HG03558 (cell line): ENCODE data around the gene SYK.

Experiments
- ATAC-seq: cut with Tn5 transposase; IDR thresholded peaks from one replicate; pipeline ENCODE4 v1.9.1; 2021; ENCODE audit warnings: moderate number of reproducible peaks; ENCODE audit not compliant: unreplicated experiment; ENCODE audit errors: extremely low read depth

Gene SYK

DNA sequence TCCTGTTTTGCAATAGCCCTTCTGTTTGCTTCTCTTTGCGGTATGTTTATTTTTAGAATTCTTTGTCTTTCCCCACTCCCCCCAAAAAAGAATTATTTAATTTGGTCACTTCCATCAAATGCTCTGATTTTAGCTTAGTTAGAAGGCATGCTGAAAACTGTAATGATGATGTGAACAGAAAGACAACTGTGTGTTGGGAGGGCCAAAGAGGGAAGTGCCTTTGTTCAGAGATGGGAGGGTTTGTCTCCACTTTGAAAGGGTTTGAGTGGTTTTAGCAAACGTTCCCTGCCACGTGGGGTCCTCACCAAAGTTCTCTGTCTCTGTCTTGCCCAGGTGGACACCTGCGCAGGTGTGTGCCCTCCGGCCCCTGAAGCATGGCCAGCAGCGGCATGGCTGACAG is 41.9 kb downstream of the SYK start:
- ATAC-seq, result no peak

DNA sequence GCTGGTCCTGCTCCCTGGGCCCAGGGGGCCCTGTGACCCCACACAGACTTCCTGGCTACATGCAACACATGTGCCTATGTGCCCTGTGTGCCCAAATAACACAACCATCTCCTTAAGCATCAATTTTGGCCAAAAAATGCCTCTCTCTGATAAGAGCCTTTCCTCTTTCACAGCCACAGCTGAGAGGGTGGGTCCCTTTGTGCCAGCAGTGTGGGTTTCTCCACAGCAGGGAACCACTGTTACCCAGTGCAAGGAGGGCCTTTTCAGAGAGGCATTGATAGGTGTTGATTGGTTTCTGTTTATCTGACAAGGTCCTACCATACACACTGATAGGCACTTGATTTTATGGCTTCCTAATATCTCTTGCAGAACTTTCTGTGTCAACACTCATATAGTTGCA is 42.7 kb downstream of the SYK start:
- no peak for ATAC-seq

DNA sequence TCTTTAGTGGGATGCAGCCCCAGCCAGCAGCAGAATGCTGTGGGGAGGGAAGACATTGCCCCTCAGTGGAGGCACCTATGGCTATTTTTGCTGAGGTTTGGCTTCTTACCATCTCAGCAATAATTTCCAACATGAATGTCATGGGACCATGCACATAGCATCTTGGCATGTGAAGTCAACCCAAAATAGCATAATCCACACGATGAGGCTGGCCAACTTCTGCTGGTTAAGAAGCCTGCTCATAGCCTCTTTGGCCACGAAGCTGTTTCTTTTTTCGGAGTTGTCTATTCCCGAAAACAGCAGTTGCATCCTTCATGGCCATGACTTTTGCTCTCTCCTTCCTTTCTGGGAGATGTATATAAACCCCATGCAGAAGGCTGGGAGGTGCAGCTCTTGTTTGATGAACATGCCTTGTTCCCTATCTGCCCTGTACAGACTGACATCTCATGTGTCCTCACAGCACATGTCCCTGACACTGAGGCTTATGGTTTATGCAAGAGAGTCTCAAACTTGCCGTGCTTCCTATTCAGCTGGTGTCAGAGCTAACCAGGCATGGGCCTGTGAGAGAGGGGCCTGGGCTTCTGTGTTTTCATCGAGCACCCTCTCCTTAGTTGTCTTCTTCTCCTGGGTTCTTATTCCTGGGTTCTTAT is 45.3 kb downstream of the SYK start:
- ATAC-seq, result no peak

DNA sequence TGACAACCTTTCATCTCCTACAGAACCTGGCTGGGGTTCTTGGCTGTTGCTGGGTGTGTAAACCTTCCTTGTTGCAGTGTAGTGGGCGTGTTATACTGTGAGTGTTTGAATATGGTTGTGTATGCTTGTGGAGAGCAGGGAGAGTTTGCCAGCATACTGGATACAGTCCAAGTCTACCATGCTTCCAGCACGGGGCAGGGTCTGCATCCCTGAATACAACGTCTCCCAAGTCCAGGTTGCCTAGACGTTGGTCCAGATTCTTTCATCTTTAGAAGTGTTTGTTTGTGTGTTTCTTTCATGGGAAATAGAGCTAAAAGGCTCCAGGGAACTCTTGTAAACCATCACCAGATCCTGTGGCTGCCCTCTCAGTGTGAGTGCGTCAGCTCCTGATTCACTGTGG is 46.4 kb downstream of the SYK start:
- no peak for ATAC-seq

DNA sequence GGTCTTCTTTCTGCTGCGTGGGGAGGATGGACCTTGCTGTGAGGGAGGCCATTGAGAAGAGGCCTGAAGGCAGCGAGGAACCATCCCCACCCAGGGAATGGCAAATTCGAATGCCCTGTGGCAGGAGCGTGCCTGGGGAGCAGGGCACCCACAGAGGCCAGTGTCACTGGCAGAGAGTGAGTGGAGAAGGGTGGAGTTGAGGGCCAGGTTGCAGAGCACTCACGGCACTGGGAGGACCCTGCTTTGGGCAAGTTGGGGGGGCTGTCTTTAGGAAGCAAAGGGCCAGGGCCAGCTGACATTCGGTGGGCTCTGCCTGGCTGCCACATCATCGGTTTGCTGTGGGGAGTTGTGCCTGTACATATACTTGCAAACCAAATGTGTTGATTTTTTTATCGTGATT is 47.2 kb downstream of the SYK start:
- no peak for ATAC-seq

DNA sequence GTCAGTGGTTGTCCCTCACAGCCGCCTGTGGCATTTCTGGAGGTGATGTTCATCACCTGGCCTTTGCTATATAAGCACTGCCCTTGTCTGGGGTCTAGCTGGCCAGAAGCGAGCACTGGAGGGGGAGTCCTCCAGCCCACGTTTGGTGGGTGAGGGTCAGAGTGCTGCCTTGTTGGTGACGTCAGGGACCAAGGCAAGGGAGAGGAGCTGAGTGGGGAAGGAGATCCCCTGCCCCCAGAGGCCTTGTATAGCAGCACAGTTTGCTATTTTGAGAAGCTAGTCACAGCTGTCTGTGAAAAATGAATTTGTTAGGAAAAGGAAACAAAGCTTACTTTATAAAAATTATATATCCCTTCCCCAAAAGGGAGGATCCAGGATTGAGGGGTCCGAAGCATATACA is 49.8 kb downstream of the SYK start:
- no peak for ATAC-seq

DNA sequence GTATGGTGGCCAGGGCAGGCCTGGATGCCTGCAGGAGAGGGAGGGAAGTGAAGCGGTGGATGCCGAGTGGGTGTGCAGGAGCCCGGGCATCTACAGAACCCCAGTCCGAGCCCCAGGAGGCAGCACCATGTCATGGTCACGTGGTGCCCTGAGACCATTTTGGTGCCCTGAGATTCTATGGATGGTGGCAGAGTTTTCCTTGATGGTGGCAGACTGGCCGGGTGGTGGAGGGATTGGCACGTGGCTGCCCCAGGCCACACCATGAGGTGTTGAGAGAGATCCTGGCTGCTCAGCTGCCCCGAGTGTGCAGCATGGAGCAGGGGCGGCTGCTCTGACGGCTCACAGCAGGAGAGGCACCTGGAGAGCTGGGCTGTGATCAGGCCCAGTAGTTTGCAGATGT is 52.3 kb downstream of the SYK start:
- no peak for ATAC-seq

DNA sequence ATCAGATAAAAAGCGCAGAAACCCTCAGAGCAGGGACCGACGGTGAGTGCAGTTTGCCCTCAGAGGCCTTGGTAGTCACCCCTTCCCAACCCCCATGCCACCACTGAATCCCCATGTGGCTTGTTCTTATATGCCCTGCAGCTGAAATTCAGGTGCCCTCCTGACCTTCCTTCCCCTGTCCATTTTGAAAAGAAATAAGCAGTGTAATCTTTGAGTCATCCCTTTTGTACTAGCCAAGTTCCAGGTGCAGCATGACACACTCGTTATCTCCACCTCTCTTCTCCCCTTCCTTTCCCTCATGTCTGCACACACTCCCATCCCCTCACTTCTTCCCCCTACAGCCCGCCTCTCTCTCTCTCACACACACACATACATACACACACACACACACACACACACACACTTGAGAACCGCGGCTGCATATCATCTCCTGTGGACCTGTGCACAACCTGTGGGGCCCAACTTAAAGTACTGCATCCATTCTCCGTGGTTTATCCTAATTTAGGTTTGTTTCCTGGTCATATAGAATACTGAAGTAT is 53.1 kb downstream of the SYK start:
- no peak for ATAC-seq

DNA sequence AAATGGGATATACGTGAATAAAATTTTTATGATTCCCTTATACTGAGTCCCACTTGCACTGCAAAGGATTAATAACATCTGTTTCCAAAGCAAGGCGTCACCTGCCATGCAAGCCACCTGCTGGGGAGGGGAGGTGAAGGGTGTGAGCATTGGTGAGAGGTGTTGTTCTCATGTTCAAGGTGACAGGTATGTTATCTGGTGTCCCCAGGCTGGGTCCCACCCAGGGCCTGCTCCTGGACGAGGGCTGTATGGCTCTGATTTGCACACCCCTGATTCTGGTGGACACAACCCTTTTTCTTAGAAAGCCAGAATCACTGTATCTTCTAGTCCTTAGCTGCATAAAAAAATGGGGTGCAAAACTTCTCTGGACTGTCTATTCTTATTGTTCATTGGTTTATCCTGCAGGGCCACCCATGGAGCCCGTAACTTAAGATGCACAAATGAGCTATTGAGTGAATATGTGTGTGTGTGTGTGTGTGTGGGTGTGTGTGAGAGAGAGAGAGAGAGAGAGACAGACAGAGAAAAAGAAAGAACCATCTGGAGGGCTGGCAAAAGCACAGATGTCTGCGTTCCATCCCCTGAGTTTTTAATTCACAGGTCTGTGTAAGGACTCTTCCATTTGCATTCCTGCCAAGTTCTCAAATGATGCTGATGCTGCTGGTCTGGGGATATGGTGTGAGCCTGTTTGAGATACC is 53.7 kb downstream of the SYK start:
- no peak for ATAC-seq

DNA sequence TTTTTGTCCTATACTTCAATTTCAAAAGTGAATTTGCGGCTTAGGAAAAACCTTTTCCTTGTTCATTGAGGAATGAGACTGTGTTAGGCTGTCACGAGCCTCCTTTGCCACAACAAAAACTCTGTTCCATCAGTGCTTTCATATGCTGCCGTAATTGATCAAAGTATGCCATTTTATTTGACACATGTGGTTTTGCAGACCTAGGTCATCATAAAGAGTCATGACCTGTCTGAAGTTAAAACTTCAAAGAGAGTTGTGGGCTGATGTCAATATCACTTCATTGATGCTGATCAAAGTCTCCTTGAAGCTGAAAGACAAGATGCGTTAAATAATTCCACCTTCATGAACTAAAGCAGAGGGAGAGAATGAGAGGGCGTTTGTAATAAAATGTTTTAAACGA is 55.5 kb downstream of the SYK start:
- ATAC-seq, result no peak

DNA sequence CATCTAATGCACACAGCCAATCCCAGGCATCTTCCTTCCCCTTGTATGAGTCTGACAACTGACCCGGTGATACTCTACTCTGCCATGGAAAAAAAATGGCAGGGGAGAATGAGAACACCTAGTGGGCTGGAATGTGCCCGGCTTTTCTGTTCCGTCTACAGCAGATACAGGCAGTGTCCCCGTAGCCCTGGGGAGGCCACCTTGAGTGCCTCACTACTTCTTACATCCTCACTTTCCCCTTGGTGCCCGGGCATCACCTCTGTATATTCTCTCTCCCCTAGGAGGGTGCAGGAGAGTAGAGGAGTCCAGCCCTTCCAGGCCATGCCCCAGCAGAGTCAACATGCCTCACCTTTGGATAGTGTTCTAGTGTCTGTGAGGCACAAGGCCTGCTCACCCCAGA is 56.2 kb downstream of the SYK start:
- no peak for ATAC-seq

DNA sequence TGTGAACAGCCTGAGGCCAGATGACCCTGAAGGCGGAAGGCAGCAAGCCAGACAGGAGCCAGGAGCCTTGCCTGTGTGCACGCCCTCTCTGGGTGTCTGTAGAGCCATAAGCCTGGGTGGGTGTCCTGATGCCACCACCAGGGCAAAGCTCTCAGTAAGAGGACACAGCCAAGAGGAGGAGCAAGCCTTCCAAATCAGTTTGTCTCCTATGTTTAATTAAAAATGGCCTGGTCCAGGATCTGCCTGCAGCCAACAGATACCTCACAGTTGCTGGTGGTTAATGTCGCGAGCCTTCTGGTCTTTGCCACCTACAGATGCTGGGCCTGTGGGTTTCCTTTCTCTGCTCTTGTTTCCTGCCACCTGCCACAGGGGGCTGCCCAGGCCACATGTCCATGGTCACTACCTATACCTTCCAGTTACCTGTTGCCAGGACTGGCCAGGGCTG is 56.9 kb downstream of the SYK start:
- no peak for ATAC-seq

DNA sequence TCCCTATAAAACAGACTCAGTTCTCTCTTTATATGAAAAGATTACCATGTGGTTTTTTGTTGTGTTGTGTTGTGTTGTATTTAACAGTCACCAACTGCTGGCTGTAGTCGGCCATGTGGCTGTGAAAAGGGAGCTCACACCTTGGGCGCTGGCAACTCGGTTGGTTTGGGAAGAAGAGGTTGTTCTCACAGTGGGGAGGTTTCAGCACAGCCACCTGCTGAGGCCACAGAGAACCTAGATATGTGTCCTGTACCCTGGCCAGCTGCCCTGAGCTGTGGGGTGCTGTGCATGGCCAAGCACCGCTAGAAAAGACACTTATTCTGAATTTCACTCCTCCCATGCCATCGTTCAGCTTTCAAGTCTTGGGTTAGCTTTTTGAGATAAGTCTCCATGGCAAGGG is 58.8 kb downstream of the SYK start:
- no peak for ATAC-seq

DNA sequence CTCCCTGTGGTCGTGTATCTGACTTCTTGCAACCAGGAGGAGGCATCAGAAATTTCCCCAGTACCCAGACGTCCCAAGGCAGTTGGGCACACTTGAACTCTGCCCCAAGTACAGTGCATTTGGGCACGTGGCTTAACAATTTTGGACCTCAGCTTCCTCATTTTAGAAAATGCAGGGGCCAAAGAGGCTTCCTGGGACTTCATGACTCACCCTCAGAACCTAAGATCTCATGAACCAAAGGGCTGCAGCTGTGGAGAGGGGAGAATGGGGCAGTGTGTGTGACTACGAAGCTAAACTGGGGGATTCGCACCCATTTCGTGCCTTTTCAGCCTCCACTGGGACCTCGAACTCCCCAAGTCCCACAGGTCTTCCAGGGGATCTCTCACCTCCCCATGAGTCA is 59.2 kb downstream of the SYK start:
- no peak for ATAC-seq

DNA sequence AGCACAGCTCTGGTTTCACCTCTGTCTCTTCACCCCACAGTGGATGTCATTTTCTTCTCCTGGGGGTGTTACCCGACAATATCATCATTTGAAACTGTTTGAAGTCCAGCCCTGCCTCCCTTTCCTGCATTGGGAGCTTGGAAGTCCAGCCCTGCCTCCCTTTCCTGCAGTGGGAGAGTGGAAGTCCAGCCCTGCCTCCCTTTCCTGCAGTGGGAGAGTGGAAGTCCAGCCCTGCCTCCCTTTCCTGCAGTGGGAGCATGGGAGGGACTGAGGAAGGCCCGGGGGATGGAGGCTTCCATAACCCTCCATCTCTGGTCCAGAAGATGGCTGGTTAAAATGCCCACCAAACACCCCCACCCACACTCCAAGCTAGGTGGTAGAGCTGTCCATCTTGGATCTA is 59.8 kb downstream of the SYK start:
- no peak for ATAC-seq

DNA sequence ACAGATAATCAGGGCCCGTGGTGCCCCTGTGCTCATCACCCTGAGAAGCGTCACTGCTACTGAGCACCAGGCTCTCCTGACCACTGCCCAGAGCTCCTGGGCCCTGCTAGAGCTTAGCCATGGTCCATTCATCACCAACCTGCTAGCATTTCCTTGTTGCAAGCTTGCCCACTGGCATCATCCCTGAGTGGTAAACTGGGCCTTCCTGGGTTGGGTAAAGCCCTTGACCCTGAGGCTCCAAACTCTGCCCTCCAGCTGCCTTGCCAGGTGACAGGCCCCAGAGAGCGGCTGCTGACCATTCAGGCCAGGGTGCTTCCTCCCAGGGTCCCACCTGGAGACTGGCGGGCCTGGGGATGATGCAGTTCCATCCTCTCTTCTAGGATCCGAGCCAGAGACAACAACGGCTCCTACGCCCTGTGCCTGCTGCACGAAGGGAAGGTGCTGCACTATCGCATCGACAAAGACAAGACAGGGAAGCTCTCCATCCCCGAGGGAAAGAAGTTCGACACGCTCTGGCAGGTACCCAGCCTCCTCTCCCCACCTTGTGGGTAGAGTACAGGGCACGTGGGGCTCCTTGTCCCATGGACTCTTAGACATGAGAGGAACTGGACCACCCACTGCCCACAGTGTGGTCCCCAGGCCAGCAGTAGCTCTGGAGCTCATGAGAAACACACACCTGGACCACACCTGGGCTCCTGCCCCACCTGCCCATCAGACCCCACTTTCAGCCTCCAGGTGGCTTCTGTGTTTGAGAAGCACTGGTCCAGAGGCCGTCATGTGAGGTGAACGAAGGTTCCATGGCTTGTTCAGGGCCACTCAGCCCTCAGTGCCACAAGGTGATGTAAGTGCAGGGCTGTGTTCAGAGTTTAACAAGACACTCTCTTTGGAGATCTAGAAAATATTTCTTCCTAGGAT is 60.5 kb downstream of the SYK start:
- ATAC-seq, result no peak

DNA sequence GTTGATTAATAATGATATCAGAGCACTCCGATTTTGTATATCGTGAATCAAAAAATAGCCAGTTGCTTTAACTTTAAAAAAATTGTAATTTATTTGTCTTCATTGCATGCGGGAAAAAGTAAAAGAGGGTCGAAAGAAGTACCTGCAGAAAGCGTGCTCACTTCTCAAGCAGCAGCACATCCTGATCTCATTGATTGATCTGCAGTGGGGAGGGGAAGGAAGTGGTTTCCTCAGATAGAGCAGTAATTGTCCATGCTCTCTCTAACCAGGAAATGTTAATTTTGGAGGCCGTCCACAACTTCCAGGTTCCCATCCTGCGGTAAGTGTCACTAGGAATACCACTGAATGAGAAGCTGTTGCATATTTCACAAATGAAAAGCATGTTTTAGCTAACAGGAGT is 63.2 kb downstream of the SYK start:
- ATAC-seq, result no peak

DNA sequence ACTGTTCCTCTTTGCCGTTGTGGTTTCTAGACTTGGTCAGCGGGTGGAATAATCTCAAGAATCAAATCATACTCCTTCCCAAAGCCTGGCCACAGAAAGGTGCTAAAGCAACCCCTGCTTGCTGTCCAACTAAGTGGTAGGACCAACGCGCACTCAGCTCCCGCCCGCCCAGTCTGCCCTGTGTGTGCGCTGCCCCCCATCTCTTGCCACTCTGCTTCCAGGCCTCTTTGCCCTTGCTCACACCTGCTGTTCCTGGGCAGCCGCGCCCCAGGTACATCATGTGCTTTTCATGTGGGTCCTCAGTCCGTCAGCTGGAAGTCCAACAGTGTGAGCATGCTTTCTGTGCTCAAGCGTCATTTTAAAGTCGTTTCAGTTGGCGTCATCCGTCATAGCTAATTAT is 65.5 kb downstream of the SYK start:
- ATAC-seq, result no peak

DNA sequence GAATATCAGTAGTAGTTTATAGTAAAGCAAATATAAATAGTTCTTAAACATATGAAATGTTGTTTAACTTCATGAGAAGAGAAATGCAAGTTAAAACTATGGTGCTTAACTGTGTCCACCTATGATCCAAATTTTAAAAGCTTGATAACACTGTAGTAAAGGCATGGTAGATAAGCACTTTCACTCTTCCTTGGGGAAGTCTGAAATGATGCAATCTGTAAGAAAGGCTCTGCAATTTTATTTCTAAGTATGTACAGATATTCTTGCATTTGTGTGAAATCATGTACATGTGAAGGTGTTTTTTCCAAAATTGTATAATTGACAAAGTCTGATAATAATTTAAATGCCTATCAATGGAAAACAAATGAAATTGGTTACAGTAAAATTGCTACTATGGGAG is 66.9 kb downstream of the SYK start:
- ATAC-seq, result no peak

DNA sequence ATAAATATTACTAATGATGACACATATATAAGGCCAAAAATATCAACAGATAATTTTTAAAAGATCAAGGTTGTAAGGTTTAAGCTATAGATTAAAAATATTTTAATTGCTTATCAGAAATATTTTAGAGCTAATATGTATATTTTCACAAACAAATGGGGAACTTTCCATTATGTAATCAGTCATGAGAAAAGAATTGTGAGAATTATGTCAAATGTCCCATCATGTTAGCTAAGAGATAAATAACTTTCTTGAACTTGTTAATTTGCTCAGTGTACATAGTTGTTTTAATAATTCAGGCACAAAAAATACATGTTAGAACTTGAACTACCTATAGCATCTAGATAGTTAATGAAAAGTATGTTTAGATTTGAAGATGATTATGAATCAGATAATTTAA is 67.7 kb downstream of the SYK start:
- no peak for ATAC-seq
